Neural cell (in vitro differentiated cells): ENCODE data around the gene TMEM131. TPM values are rescaled to one million over a fixed set of nuclear protein-coding genes. Genes with fewer than 3 reads are reported as not detected.
"Not testable (repeated sequence)": the region's sequence is repeated elsewhere in the genome, so short reads cannot be mapped to it uniquely, and the experiment has no call there.

Experiments used
- H2AFZ ChIP-seq: fragments of 200-600, 300-800 bp; sonication (generic), shearing (Covaris generic); 2 replicates; pipeline ENCODE4 v1.6.0; 2014; ENCODE audit warnings: low read depth, mild to moderate bottlenecking, antibody characterized with exemption, low read length, moderate library complexity
- H3F3A ChIP-seq: fragments of 200-600 bp; shearing (Covaris generic); 2 replicates; pipeline ENCODE4 v1.6.1; 2016; ENCODE audit warnings: mild to moderate bottlenecking, moderate library complexity, mixed read lengths, antibody characterized with exemption, low read length; ENCODE audit not compliant: insufficient read depth, poor library complexity, severe bottlenecking
- H3K27ac ChIP-seq: fragments of 200-600, 300-800 bp; sonication (generic), shearing (Covaris generic); 2 replicates; pipeline ENCODE4 v1.5.1; 2014; ENCODE audit warnings: mild to moderate bottlenecking, low read length, moderate library complexity
- H3K27me3 ChIP-seq: fragments of 300-800, 200-600 bp; sonication (generic), shearing (Covaris generic); 2 replicates; pipeline ENCODE4 v1.6.0; 2014; ENCODE audit warnings: mild to moderate bottlenecking, low read depth, low read length, moderate library complexity; ENCODE audit not compliant: insufficient read depth
- H3K36me3 ChIP-seq: fragments of 300-800, 200-600 bp; sonication (generic), shearing (Covaris generic); 2 replicates; pipeline ENCODE4 v1.5.1; 2014; ENCODE audit warnings: mild to moderate bottlenecking, antibody characterized with exemption, low read length, moderate library complexity; ENCODE audit not compliant: insufficient read depth
- H3K4me2 ChIP-seq: fragments of 300-800, 200-600 bp; sonication (generic), shearing (Covaris generic); 2 replicates; pipeline ENCODE4 v1.6.0; 2014; ENCODE audit warnings: mild to moderate bottlenecking, low read length
- H3K4me3 ChIP-seq: fragments of 300-800, 200-600 bp; sonication (generic), shearing (Covaris generic); 2 replicates; pipeline ENCODE4 v1.5.1; 2014; ENCODE audit warnings: mild to moderate bottlenecking, low read length, moderate library complexity
- H3K79me2 ChIP-seq: fragments of 200-600 bp; shearing (Covaris generic); replicated peaks from 2 replicates; pipeline ENCODE4 v1.6.0; 2014; ENCODE audit warnings: mild to moderate bottlenecking, low read length, moderate library complexity; ENCODE audit not compliant: insufficient read depth
- H3K9ac ChIP-seq: fragments of 300-800, 200-600 bp; sonication (generic), shearing (Covaris generic); 2 replicates; pipeline ENCODE4 v1.6.1; 2016; ENCODE audit warnings: mild to moderate bottlenecking, low read length, mixed read lengths
- H3K9me2 ChIP-seq: fragments of 200-600 bp; shearing (Covaris generic); 2 replicates; pipeline ENCODE4 v1.6.1; 2016; ENCODE audit warnings: mild to moderate bottlenecking, low read length, mixed read lengths; ENCODE audit not compliant: insufficient read depth
- H3K9me3 ChIP-seq: fragments of 200-600, 300-800 bp; sonication (generic), shearing (Covaris generic); 2 replicates; pipeline ENCODE4 v1.6.1; 2016; ENCODE audit warnings: mild to moderate bottlenecking, mixed run types, low read length, moderate library complexity, mixed read lengths
- H4K20me1 ChIP-seq: fragments of 200-600 bp; shearing (Covaris generic); 2 replicates; pipeline ENCODE4 v1.6.1; 2016; ENCODE audit warnings: mild to moderate bottlenecking, mixed run types; ENCODE audit not compliant: insufficient read depth
- CTCF ChIP-seq: fragments of 450-650 bp; IDR thresholded peaks from 2 replicates; pipeline ENCODE4 v1.5.1; 2014; ENCODE audit warnings: antibody characterized with exemption, mild to moderate bottlenecking, moderate library complexity; ENCODE audit not compliant: poor library complexity, severe bottlenecking
- EP300 ChIP-seq: fragments of 450-650 bp; conservative IDR thresholded peaks from 2 replicates; pipeline ENCODE4 v1.6.1; 2014; ENCODE audit warnings: antibody characterized with exemption, mild to moderate bottlenecking, moderate library complexity; ENCODE audit not compliant: poor library complexity, severe bottlenecking
- EZH2 ChIP-seq: fragments of 200-600, 300-800 bp; shearing (Covaris generic), sonication (generic); IDR thresholded peaks from 2 replicates; pipeline ENCODE4 v1.6.1; 2014; ENCODE audit warnings: antibody characterized with exemption, low read length, borderline replicate concordance, mild to moderate bottlenecking; ENCODE audit not compliant: insufficient read depth, poor library complexity, severe bottlenecking
- MXI1 ChIP-seq: fragments of 450-650 bp; conservative IDR thresholded peaks from 2 replicates; pipeline ENCODE4 v1.6.1; 2014; ENCODE audit warnings: antibody characterized with exemption, mild to moderate bottlenecking; ENCODE audit not compliant: poor library complexity, severe bottlenecking
- POLR2AphosphoS5 ChIP-seq: IDR thresholded peaks from 2 replicates; pipeline ENCODE4 v1.6.1; 2012
- RAD21 ChIP-seq: fragments of 450-650 bp; conservative IDR thresholded peaks from 2 replicates; pipeline ENCODE4 v1.6.1; 2014; ENCODE audit warnings: antibody characterized with exemption, mild to moderate bottlenecking, moderate library complexity
- REST ChIP-seq: IDR thresholded peaks from 2 replicates; pipeline ENCODE4 v1.6.1; 2012; ENCODE audit warnings: borderline replicate concordance
- SMC3 ChIP-seq: fragments of 450-650 bp; conservative IDR thresholded peaks from 2 replicates; pipeline ENCODE4 v1.6.1; 2014; ENCODE audit warnings: antibody characterized with exemption, mild to moderate bottlenecking, moderate library complexity; ENCODE audit not compliant: poor library complexity
- TAF1 ChIP-seq: IDR thresholded peaks from 2 replicates; pipeline ENCODE4 v1.6.1; 2012; ENCODE audit warnings: low read depth
- polyA plus RNA-seq: library from polyadenylated mRNA; depleted of rRNA; stranded (reverse); fragments of >200 nt; gene quantifications from 2 replicates; pipeline ENCODE4 v1.2.3, GENCODE V29; 2014

Gene TMEM131
- polyA plus RNA-seq, 1 donor from 2014 or later: 9.6 TPM

- TF ChIP-seq EP300 (no peak), POLR2AphosphoS5 (no peak)
Measured at GRCh38 chr2:97849881-97850528, 145.7 kb downstream of the TMEM131 start (continued).

- H3K4me2 ChIP-seq: no peak overlapping the region
- no peaks in the 10 kb centered on the region for H3K79me2 ChIP-seq
- no peak for TF ChIP-seq CTCF
- no peak for TF ChIP-seq EP300
- TF ChIP-seq RAD21: no peak
- TF ChIP-seq MXI1: no peak
- no peak for TF ChIP-seq POLR2AphosphoS5
- no peak for TF ChIP-seq EZH2
- no peak for TF ChIP-seq SMC3
- TF ChIP-seq TAF1: no peak
- no peak for TF ChIP-seq REST
Measured at GRCh38 chr2:97848306-97848705, 147.4 kb downstream of the TMEM131 start.

GRCh38 chr2:97846716-97847115, 149.0 kb downstream of the TMEM131 start:
- not testable (repeated sequence) for H3K4me3 ChIP-seq, H2AFZ ChIP-seq, H3K79me2 ChIP-seq, H3K27me3 ChIP-seq, H3F3A ChIP-seq, H3K9ac ChIP-seq, H4K20me1 ChIP-seq, H3K27ac ChIP-seq, H3K36me3 ChIP-seq, H3K4me2 ChIP-seq, H3K9me2 ChIP-seq, H3K9me3 ChIP-seq

More at GRCh38 chr2:97848306-97848705, 147.4 kb downstream of the TMEM131 start:
- no peak overlapping the region for H3K9ac ChIP-seq
- H4K20me1 ChIP-seq: no peaks in the 10 kb centered on the region
- no peaks in the 10 kb centered on the region for H3F3A ChIP-seq
- no peaks in the 10 kb centered on the region for H3K9me2 ChIP-seq
- H3K9me3 ChIP-seq: no peaks in the 10 kb centered on the region
- H3K36me3 ChIP-seq: no peaks in the 10 kb centered on the region
- no peak overlapping the region for H3K27ac ChIP-seq
- H2AFZ ChIP-seq: no peak overlapping the region
- no peak overlapping the region for H3K4me3 ChIP-seq
- H3K27me3 ChIP-seq: no peaks in the 10 kb centered on the region
